ENCODE data around the gene GJC1. TPM values are rescaled to one million over a fixed set of nuclear protein-coding genes. Genes with fewer than 3 reads are reported as not detected.

The GJC1 gene
- total and polyA plus RNA-seq, 2 experiments from 2014 or later: 14.8 to 37.3 TPM

- peak; percentile 77 to 80 for DNase-seq (ENCODE audit: low read depth in 1 of 2, low spot score in 1 of 2)
- Histone ChIP-seq H3K27me3 (no peaks in the 10 kb centered on the region), H3K4me3 (peak overlapping the region; percentile 18), H3K27ac (no peak overlapping the region), H3K36me3 (no peaks in the 10 kb centered on the region), H3K4me1 (ENCODE audit: low read depth) (peaks cover 12% of the 10 kb centered on the region), H3K9me3 (ENCODE audit: low read depth) (no peaks in the 10 kb centered on the region)
- TF ChIP-seq CTCF (IDR thresholded peaks at IDR 0.05; ENCODE audit: low read depth, low read length): peak; percentile 92
Measured at GRCh38 chr17:44779211-44780025, 50.7 kb downstream of the GJC1 start.

- no peaks in the 10 kb centered on the region for H3K9me3 ChIP-seq (ENCODE audit: low read depth)
- no peak overlapping the region for H3K4me3 ChIP-seq
- no peak for DNase-seq (ENCODE audit: low read depth in 1 of 2, low spot score in 1 of 2)
- H3K36me3 ChIP-seq: no peaks in the 10 kb centered on the region
- H3K27ac ChIP-seq: no peak overlapping the region
- H3K27me3 ChIP-seq: no peaks in the 10 kb centered on the region
- peaks cover 12% of the 10 kb centered on the region for H3K4me1 ChIP-seq (ENCODE audit: low read depth)
- TF ChIP-seq CTCF (IDR thresholded peaks at IDR 0.05; ENCODE audit: low read depth, low read length): no peak
Measured at GRCh38 chr17:44778656-44779210, 51.4 kb downstream of the GJC1 start.

GRCh38 chr17:44777394-44778348 is 52.4 kb downstream of the GJC1 start:
- H3K27me3 ChIP-seq: no peaks in the 10 kb centered on the region
- no peak for DNase-seq (ENCODE audit: low read depth in 1 of 2, low spot score in 1 of 2)
- no peaks in the 10 kb centered on the region for H3K9me3 ChIP-seq (ENCODE audit: low read depth)
- TF ChIP-seq CTCF (IDR thresholded peaks at IDR 0.05; ENCODE audit: low read depth, low read length): no peak
- H3K27ac ChIP-seq: no peak overlapping the region
- no peaks in the 10 kb centered on the region for H3K36me3 ChIP-seq
- no peak overlapping the region for H3K4me3 ChIP-seq
- H3K4me1 ChIP-seq (ENCODE audit: low read depth): peaks cover 9% of the 10 kb centered on the region

- Histone ChIP-seq H3K9me3 (ENCODE audit: low read depth) (no peaks in the 10 kb centered on the region), H3K36me3 (no peaks in the 10 kb centered on the region), H3K4me3 (no peak overlapping the region), H3K27ac (no peak overlapping the region), H3K4me1 (ENCODE audit: low read depth) (peaks cover under 1% of the 10 kb centered on the region), H3K27me3 (no peaks in the 10 kb centered on the region)
- TF ChIP-seq CTCF (IDR thresholded peaks at IDR 0.05; ENCODE audit: low read depth, low read length): no peak
- DNase-seq (ENCODE audit: low read depth in 1 of 2, low spot score in 1 of 2): no peak
Measured at GRCh38 chr17:44776628-44777393, 53.3 kb downstream of the GJC1 start.
